ENCODE data around the gene S100A6. TPM values are rescaled to one million over a fixed set of nuclear protein-coding genes. Genes with fewer than 3 reads are reported as not detected.

Gene S100A6
- total and polyA plus RNA-seq, 4 donors: 165 to 10,136 (median 2,002) TPM

- Histone ChIP-seq H3K27me3 (ENCODE audit: control insufficient read depth in 3 of 3, insufficient read depth in 3 of 3, low read length in 2 of 3) (no peaks in the 10 kb centered on the region), H3K4me3 (no peak overlapping the region), H3K36me3 (ENCODE audit: control insufficient read depth in 4 of 4, insufficient read depth in 4 of 4, low read length in 4 of 4) (no peaks in the 10 kb centered on the region), H3K27ac (ENCODE audit: low read depth in 1 of 2, low read length in 1 of 2) (no peak overlapping the region), H3K4me1 (ENCODE audit: control insufficient read depth in 5 of 5, insufficient read depth in 5 of 5, low read length in 5 of 5) (peaks cover 0 to 8% (median 2%) of the 10 kb centered on the region in 5 donors), H3K9me3 (ENCODE audit: control insufficient read depth in 4 of 4, insufficient read depth in 3 of 4, low read length in 3 of 4) (no peaks in the 10 kb centered on the region), H3K9ac (ENCODE audit: insufficient read depth in 1 of 2, low read length in 2 of 2) (no peak overlapping the region)
- WGBS, 2 donors: 61 to 82% methylated on average over 2 of the region's 2 CpGs
- no peak for ATAC-seq (ENCODE audit: insufficient read depth, low FRiP score)
- no peak for TF ChIP-seq CTCF (IDR thresholded peaks at IDR 0.05; ENCODE audit: control extremely low read depth, extremely low read depth)
- DNase-seq: no peak
These were observed 49.9 kb downstream of the S100A6 start for GRCh38 chr1:153485863-153486262.

Other genes with a start within 250 kb of the S100A6 start
- gene PGLYRP3, start 223.0 kb downstream of the S100A6 start, total RNA-seq: not detected
- not detected for gene PGLYRP3, start 223.0 kb downstream of the S100A6 start, polyA plus RNA-seq
- gene PGLYRP4, start 187.2 kb downstream of the S100A6 start, total RNA-seq: 1 to 10 TPM; 1.0 to 3.1 TPM
- 1 to 10 TPM in 1 of 2 donors, under 1 TPM in 1; 0.18 to 1.0 TPM for gene PGLYRP4, start 187.2 kb downstream of the S100A6 start, polyA plus RNA-seq
- 100 to 1,000 TPM; 394 to 769 TPM for gene S100A9, start 178.1 kb downstream of the S100A6 start, total RNA-seq
- gene S100A9, start 178.1 kb downstream of the S100A6 start, polyA plus RNA-seq: over 10,000 TPM in 1 of 2 donors, 100 to 1,000 TPM in 1; 550 to 16,342 TPM
- 10 to 100 TPM; 14.9 to 31.7 TPM for gene S100A12, start 160.4 kb downstream of the S100A6 start, total RNA-seq
- 1,000 to 10,000 TPM in 1 of 2 donors, 10 to 100 TPM in 1; 43.9 to 1,191 TPM for gene S100A12, start 160.4 kb downstream of the S100A6 start, polyA plus RNA-seq
- gene S100A8, start 144.9 kb downstream of the S100A6 start, total RNA-seq: 100 to 1,000 TPM in 1 of 2 donors, 10 to 100 TPM in 1; 69.8 to 556 TPM
- gene S100A8, start 144.9 kb downstream of the S100A6 start, polyA plus RNA-seq: 1,000 to 10,000 TPM in 1 of 2 donors, 100 to 1,000 TPM in 1; 623 to 6,695 TPM
- not detected for gene S100A7A, start 119.5 kb downstream of the S100A6 start, total RNA-seq
- gene S100A7A, start 119.5 kb downstream of the S100A6 start, polyA plus RNA-seq: not detected
- not detected for gene S100A7, start 75.3 kb downstream of the S100A6 start, total RNA-seq
- gene S100A7, start 75.3 kb downstream of the S100A6 start, polyA plus RNA-seq: under 1 TPM in 1 of 2 donors, not detected in 1; 0.47 TPM
- gene S100A5, start 4.9 kb upstream of the S100A6 start, total RNA-seq: under 1 TPM in 1 of 2 donors, not detected in 1; 0.31 TPM
- under 1 TPM; 0.31 to 0.32 TPM for gene S100A5, start 4.9 kb upstream of the S100A6 start, polyA plus RNA-seq
- gene S100A4, start 9.8 kb upstream of the S100A6 start, total RNA-seq: 100 to 1,000 TPM in 1 of 2 donors, 10 to 100 TPM in 1; 44.0 to 665 TPM
- 1,000 to 10,000 TPM in 1 of 2 donors, 100 to 1,000 TPM in 1; 860 to 2,351 TPM for gene S100A4, start 9.8 kb upstream of the S100A6 start, polyA plus RNA-seq
- gene S100A3, start 13.3 kb upstream of the S100A6 start, total RNA-seq: 1 to 10 TPM; 3.0 to 5.4 TPM
- 1 to 10 TPM; 6.5 to 8.0 TPM for gene S100A3, start 13.3 kb upstream of the S100A6 start, polyA plus RNA-seq
- gene S100A2, start 29.9 kb upstream of the S100A6 start, total RNA-seq: 10 to 100 TPM in 1 of 2 donors, 1 to 10 TPM in 1; 1.1 to 41.2 TPM
- 100 to 1,000 TPM in 1 of 2 donors, 10 to 100 TPM in 1; 68.4 to 261 TPM for gene S100A2, start 29.9 kb upstream of the S100A6 start, polyA plus RNA-seq
- 100 to 1,000 TPM in 1 of 2 donors, 10 to 100 TPM in 1; 70.6 to 119 TPM for gene S100A16, start 77.1 kb upstream of the S100A6 start, total RNA-seq
- 100 to 1,000 TPM; 162 to 182 TPM for gene S100A16, start 77.1 kb upstream of the S100A6 start, polyA plus RNA-seq
- 100 to 1,000 TPM in 1 of 2 donors, 10 to 100 TPM in 1; 78.5 to 150 TPM for gene S100A14, start 80.3 kb upstream of the S100A6 start, total RNA-seq
- 100 to 1,000 TPM; 157 to 326 TPM for gene S100A14, start 80.3 kb upstream of the S100A6 start, polyA plus RNA-seq
- gene S100A13, start 91.5 kb upstream of the S100A6 start, total RNA-seq: 10 to 100 TPM; 36.2 to 92.1 TPM
- 100 to 1,000 TPM in 1 of 2 donors, 10 to 100 TPM in 1; 80.9 to 168 TPM for gene S100A13, start 91.5 kb upstream of the S100A6 start, polyA plus RNA-seq
- gene S100A1, start 92.4 kb upstream of the S100A6 start, total RNA-seq: 1 to 10 TPM in 1 of 2 donors, not detected in 1; 1.8 TPM
- under 1 TPM; 0.31 to 0.91 TPM for gene S100A1, start 92.4 kb upstream of the S100A6 start, polyA plus RNA-seq
- gene CHTOP, start 98.1 kb upstream of the S100A6 start, total RNA-seq: 10 to 100 TPM; 60.5 to 76.6 TPM
- 10 to 100 TPM; 51.2 to 56.3 TPM for gene CHTOP, start 98.1 kb upstream of the S100A6 start, polyA plus RNA-seq
- 10 to 100 TPM; 29.7 to 37.4 TPM for gene SNAPIN, start 122.7 kb upstream of the S100A6 start, total RNA-seq
- gene SNAPIN, start 122.7 kb upstream of the S100A6 start, polyA plus RNA-seq: 10 to 100 TPM; 26.3 to 38.1 TPM
- gene ILF2, start 135.0 kb upstream of the S100A6 start, total RNA-seq: 100 to 1,000 TPM; 101 to 121 TPM
- gene ILF2, start 135.0 kb upstream of the S100A6 start, polyA plus RNA-seq: 100 to 1,000 TPM in 1 of 2 donors, 10 to 100 TPM in 1; 46.7 to 133 TPM
- 10 to 100 TPM; 16.7 to 98.9 TPM for gene NPR1, start 142.7 kb upstream of the S100A6 start, total RNA-seq
- 10 to 100 TPM; 35.9 to 57.7 TPM for gene NPR1, start 142.7 kb upstream of the S100A6 start, polyA plus RNA-seq
- gene INTS3, start 192.1 kb upstream of the S100A6 start, total RNA-seq: 10 to 100 TPM; 63.5 to 70.4 TPM
- 10 to 100 TPM; 31.3 to 38.6 TPM for gene INTS3, start 192.1 kb upstream of the S100A6 start, polyA plus RNA-seq
- gene SLC27A3, start 239.4 kb upstream of the S100A6 start, total RNA-seq: 100 to 1,000 TPM in 1 of 2 donors, 10 to 100 TPM in 1; 15.8 to 162 TPM
- gene SLC27A3, start 239.4 kb upstream of the S100A6 start, polyA plus RNA-seq: 100 to 1,000 TPM in 1 of 2 donors, 10 to 100 TPM in 1; 53.9 to 223 TPM